Ascending aorta (tissue), 2 donors: ENCODE results near the gene WNT11. TPM values are rescaled to one million over a fixed set of nuclear protein-coding genes. Genes with fewer than 3 reads are reported as not detected.
A peak's percentile ranks its signal among the peaks of the same experiment; 100 is the strongest.

Experiments used
- DNase-seq, 2 donors: peaks; one replicate each; pipeline ENCODE4 v3.0.0-alpha.2; 2019; ENCODE audit warnings: low spot score in 2 of 2
- H3K27ac ChIP-seq, 2 donors: fragments of 200-600 bp; sonication (generic); one replicate each; pipeline ENCODE4 v1.5.1; 2016 to 2017; ENCODE audit warnings: mild to moderate bottlenecking in 1 of 2
- H3K27me3 ChIP-seq: fragments of 200-600 bp; sonication (generic); one replicate; pipeline ENCODE4 v1.5.1; 2017
- H3K36me3 ChIP-seq, 2 donors: fragments of 200-600 bp; sonication (generic); one replicate each; pipeline ENCODE4 v1.5.1; 2016
- H3K4me1 ChIP-seq, 2 donors: fragments of 200-600 bp; sonication (generic); one replicate each; pipeline ENCODE4 v1.5.1; 2016 to 2017; ENCODE audit warnings: mild to moderate bottlenecking in 1 of 2
- H3K4me3 ChIP-seq, 2 donors: fragments of 200-600 bp; sonication (generic); one replicate each; pipeline ENCODE4 v1.5.1; 2016 to 2017; ENCODE audit warnings: mild to moderate bottlenecking in 1 of 2
- H3K9me3 ChIP-seq, 2 donors: fragments of 200-600 bp; sonication (generic); one replicate each; pipeline ENCODE4 v1.5.1; 2016
- intact Hi-C: fragments of 100-400 bp; cut with DNase I; formaldehyde crosslinking; loops from one replicate; pipeline ENCODE4 v1.15.1; 2023
- total RNA-seq: library from RNA; depleted of rRNA; stranded (reverse); fragments of >200 nt; gene quantifications from one replicate; pipeline ENCODE4 v1.1.0, GENCODE V29; 2016
- TF ChIP-seq, protein P1 (sequence below), 3 experiments: fragments of 200-600 bp in 2 of 3; fragments of 450-650 bp in 1 of 3; sonication (generic) in 2 of 3; IDR thresholded peaks; one replicate each; pipeline ENCODE4 v1.5.1; 2016 to 2019; ENCODE audit warnings: antibody characterized with exemption in 3 of 3, mild to moderate bottlenecking in 1 of 3, moderate library complexity in 1 of 3

Gene WNT11
- total RNA-seq, 1 donor from 2014 or later, result 11.7 TPM

DNA sequence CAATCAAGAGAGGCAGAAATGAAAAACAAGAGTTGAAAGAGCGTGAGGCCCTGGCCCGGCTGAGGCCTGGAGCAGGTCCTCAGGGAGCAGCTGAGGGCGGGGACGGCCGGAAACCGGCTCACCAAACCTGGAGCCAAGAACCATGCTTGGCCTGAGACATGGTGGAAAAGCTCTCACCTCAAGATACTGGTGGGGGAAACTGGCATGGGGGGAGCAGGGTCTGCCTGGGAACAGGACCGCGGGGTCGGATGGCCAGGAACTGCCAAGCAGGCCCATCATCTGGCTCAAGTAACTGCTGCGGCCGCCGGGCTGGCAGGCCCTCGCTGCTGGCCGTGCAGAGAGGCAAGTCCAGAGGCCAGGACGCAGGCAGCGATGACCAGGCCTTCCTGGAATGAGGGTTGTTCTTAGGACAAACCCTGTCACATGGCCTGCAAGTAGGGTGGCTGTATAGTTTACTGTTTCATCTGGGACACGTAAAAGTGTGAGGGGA, 18.9 kb upstream of the WNT11 start:
- H3K4me1 ChIP-seq, result no peaks in the 10 kb centered on the region
- H3K27me3 ChIP-seq, result no peaks in the 10 kb centered on the region
- DNase-seq, result peak in 1 of 2 donors; percentile 74
- intact Hi-C loops, result no loop called here
- TF ChIP-seq, protein P1, sequence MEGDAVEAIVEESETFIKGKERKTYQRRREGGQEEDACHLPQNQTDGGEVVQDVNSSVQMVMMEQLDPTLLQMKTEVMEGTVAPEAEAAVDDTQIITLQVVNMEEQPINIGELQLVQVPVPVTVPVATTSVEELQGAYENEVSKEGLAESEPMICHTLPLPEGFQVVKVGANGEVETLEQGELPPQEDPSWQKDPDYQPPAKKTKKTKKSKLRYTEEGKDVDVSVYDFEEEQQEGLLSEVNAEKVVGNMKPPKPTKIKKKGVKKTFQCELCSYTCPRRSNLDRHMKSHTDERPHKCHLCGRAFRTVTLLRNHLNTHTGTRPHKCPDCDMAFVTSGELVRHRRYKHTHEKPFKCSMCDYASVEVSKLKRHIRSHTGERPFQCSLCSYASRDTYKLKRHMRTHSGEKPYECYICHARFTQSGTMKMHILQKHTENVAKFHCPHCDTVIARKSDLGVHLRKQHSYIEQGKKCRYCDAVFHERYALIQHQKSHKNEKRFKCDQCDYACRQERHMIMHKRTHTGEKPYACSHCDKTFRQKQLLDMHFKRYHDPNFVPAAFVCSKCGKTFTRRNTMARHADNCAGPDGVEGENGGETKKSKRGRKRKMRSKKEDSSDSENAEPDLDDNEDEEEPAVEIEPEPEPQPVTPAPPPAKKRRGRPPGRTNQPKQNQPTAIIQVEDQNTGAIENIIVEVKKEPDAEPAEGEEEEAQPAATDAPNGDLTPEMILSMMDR (IDR thresholded peaks at IDR 0.05), result no peak
- H3K9me3 ChIP-seq, result no peaks in the 10 kb centered on the region
- peak overlapping the region in 1 of 2 donors; percentile 59 for H3K27ac ChIP-seq
- H3K36me3 ChIP-seq, result no peaks in the 10 kb centered on the region
- H3K4me3 ChIP-seq, result no peak overlapping the region

DNA sequence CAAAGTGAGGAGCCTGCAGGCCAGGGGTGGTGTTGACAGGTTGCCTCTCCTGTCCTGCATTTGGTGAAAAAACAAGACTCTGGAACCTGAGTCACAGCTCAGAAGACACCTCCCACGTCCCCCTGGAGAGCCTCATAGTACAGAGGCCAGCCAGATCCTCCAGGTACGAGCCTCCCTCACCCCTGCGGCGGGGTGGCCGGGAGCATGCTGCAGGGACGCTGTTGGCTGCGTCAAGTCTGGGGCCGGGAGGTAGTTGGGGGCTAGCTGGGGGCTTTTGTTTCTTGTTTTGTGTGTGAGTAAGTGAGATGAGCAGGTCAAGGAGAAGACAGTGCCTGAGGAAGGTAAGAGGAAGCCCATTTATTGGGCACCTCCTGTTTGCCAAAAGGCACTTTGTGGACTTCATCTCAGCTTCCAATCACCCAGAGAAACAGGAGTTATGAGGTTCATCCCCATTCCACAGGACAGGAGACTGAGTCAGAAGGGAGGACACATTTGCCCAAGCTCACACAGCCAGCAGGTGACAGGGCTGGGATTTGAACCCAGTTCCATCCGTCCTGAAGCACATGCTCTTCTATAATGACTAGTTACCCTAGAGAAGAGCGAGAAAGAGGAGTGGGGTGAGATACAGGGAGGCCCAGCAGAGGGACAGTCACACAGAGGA, 18.3 kb upstream of the WNT11 start:
- Histone ChIP-seq H3K27ac (peak overlapping the region in 1 of 2 donors; percentile 59), H3K4me1 (no peaks in the 10 kb centered on the region), H3K27me3 (no peaks in the 10 kb centered on the region), H3K36me3 (no peaks in the 10 kb centered on the region), H3K4me3 (no peak overlapping the region), H3K9me3 (no peaks in the 10 kb centered on the region)
- TF ChIP-seq, protein P1 (IDR thresholded peaks at IDR 0.05), result no peak
- intact Hi-C loops, result no loop called here
- DNase-seq, result no peak

DNA sequence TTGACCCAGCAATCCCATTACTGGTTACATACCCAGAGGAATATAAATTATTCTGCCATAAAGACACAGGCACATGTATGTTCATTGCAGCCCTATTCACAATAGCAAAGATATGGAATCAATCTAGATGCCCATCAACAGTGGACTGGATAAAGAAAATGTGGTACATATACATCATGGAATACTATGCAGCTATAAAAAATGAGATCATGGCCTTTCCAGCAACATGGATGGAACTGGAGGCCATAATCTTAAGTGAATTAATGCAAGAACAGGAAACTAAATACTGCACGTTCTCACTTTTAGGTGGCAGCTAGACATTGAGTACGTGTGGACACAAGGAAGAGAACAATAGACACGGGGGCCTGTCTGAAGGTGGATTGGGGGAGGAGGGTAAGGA, 15.1 kb upstream of the WNT11 start:
- Histone ChIP-seq H3K4me1 (no peaks in the 10 kb centered on the region), H3K9me3 (no peaks in the 10 kb centered on the region), H3K27me3 (no peaks in the 10 kb centered on the region), H3K4me3 (no peak overlapping the region), H3K27ac (no peak overlapping the region), H3K36me3 (no peaks in the 10 kb centered on the region)
- intact Hi-C loops, result no loop called here
- TF ChIP-seq, protein P1 (IDR thresholded peaks at IDR 0.05), result no peak
- DNase-seq, result no peak

DNA sequence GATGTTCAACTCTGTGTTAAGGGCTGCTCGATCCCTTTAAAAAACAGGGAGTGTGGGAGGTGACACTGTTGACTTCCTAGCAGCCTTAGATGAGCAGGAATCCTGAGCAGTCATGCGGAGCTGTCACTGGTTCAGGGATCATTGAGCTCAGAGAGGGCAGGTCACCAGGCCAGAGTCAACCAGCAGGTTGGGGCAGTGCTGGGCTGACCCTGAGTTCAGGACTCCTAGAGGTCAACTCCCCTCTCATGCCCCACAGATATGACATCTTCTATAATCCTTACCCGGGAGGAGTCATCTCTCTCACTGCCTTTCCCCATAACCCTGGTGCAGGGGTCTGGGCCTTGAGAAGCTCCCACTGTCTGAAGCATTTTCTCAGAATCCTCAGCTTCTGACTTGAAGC, 12.9 kb upstream of the WNT11 start:
- H3K27ac ChIP-seq, result no peak overlapping the region
- H3K9me3 ChIP-seq, result no peaks in the 10 kb centered on the region
- TF ChIP-seq, protein P1 (IDR thresholded peaks at IDR 0.05), result no peak
- intact Hi-C loops, result no loop called here
- DNase-seq, result no peak
- H3K4me3 ChIP-seq, result no peak overlapping the region
- no peaks in the 10 kb centered on the region for H3K4me1 ChIP-seq
- no peaks in the 10 kb centered on the region for H3K36me3 ChIP-seq
- no peaks in the 10 kb centered on the region for H3K27me3 ChIP-seq

DNA sequence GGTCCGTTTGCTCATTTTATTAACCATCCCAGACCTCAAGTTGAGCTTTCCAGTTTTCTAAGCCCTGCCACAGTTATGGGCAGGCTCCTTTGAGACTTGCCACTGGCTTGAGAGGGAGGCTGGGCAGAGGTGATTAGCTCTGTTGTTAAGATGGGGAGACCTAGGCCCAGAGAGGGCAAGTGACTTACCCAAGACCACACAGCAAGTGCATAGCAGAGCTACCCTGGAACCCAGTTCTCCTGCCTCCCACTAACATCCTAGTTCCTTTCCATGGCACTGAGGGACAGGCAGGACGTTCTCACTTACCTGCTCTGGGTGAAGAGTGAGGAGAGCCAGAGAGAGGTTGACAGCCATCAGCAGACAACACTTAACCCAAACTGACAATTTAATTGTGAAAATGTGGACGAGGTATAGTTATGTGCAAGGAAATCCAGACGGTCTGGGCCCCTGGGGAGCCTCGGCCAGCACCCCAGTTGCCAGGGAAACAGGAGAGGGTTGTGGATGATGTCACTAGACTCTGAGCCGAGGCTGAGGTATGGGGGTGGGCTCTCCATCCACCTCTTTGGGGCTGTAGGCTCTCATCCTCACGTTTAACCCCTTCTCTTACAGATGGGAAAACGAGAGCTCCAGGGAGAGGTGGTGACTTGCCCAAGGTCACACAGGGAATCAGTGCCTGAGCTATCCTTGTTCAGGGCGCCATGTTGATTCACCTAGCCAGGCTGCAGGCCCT, 12.3 kb upstream of the WNT11 start:
- no peaks in the 10 kb centered on the region for H3K9me3 ChIP-seq
- H3K36me3 ChIP-seq, result no peaks in the 10 kb centered on the region
- no peak overlapping the region for H3K27ac ChIP-seq
- H3K4me3 ChIP-seq, result no peak overlapping the region
- no peak for DNase-seq
- TF ChIP-seq, protein P1 (IDR thresholded peaks at IDR 0.05), result no peak
- H3K4me1 ChIP-seq, result no peaks in the 10 kb centered on the region
- no peaks in the 10 kb centered on the region for H3K27me3 ChIP-seq
- intact Hi-C loops, result no loop called here
